Measurements from ENCODE around the gene OSBP2.

GRCh38 chr22:30747493-30747892, 52.8 kb downstream of the OSBP2 start:
- TF ChIP-seq, protein P1, sequence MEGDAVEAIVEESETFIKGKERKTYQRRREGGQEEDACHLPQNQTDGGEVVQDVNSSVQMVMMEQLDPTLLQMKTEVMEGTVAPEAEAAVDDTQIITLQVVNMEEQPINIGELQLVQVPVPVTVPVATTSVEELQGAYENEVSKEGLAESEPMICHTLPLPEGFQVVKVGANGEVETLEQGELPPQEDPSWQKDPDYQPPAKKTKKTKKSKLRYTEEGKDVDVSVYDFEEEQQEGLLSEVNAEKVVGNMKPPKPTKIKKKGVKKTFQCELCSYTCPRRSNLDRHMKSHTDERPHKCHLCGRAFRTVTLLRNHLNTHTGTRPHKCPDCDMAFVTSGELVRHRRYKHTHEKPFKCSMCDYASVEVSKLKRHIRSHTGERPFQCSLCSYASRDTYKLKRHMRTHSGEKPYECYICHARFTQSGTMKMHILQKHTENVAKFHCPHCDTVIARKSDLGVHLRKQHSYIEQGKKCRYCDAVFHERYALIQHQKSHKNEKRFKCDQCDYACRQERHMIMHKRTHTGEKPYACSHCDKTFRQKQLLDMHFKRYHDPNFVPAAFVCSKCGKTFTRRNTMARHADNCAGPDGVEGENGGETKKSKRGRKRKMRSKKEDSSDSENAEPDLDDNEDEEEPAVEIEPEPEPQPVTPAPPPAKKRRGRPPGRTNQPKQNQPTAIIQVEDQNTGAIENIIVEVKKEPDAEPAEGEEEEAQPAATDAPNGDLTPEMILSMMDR (conservative IDR thresholded peaks at IDR 0.05; ENCODE audit: low read depth, low read length), result no peak
- no peak for TF ChIP-seq EZH2 (IDR thresholded peaks at IDR 0.05; ENCODE audit: low read length, unreplicated experiment)
- no peak for TF ChIP-seq EZH2phosphoT487 (IDR thresholded peaks at IDR 0.05; ENCODE audit: borderline replicate concordance, low read length)

Measured in PC-3 (cell line).